Stimulated activated CD4-positive, alpha-beta T cell treated with anti-CD3 and anti-CD28 coated beads, Interleukin-1b, Interleukin-23, amount 100 ng/mL, for 24 hours (primary cell): ENCODE measurements around the gene RGS6.

Experiments used
- DNase-seq, 4 experiments: peaks; one replicate each; pipeline ENCODE4 v3.0.0-alpha.2; 2020; ENCODE audit warnings: low read depth in 4 of 4, low spot score in 1 of 4

Gene RGS6

GRCh38 chr14:71943695-71944018, 11.4 kb downstream of the RGS6 start:
- DNase-seq = no peak

- no peak for DNase-seq
These were observed 15.8 kb downstream of the RGS6 start for GRCh38 chr14:71947947-71948500.

GRCh38 chr14:71952381-71953363, 20.4 kb downstream of the RGS6 start:
- DNase-seq = no peak

- no peak for DNase-seq
These were observed 24.8 kb downstream of the RGS6 start for GRCh38 chr14:71956920-71957563.

- DNase-seq = no peak
These were observed 26.8 kb downstream of the RGS6 start for GRCh38 chr14:71959055-71959454.

GRCh38 chr14:71960494-71961353, 28.5 kb downstream of the RGS6 start:
- no peak for DNase-seq

- no peak for DNase-seq
These were observed 29.7 kb downstream of the RGS6 start for GRCh38 chr14:71961972-71962371.

GRCh38 chr14:71964716-71965115, 32.5 kb downstream of the RGS6 start:
- DNase-seq = no peak

- DNase-seq = no peak
These were observed 34.3 kb downstream of the RGS6 start for GRCh38 chr14:71966528-71966927.

- DNase-seq = no peak
These were observed 35.5 kb downstream of the RGS6 start for GRCh38 chr14:71967704-71968103.

- DNase-seq = no peak
These were observed 38.0 kb downstream of the RGS6 start for GRCh38 chr14:71970272-71970671.

- no peak for DNase-seq
These were observed 53.4 kb downstream of the RGS6 start for GRCh38 chr14:71985538-71986189.

- no peak for DNase-seq
These were observed 56.2 kb downstream of the RGS6 start for GRCh38 chr14:71988476-71988875.

GRCh38 chr14:71988939-71989338, 56.7 kb downstream of the RGS6 start:
- no peak for DNase-seq

- no peak for DNase-seq
These were observed 62.2 kb downstream of the RGS6 start for GRCh38 chr14:71994416-71994815.

- DNase-seq = no peak
These were observed 63.5 kb downstream of the RGS6 start for GRCh38 chr14:71995741-71996140.

- no peak for DNase-seq
These were observed 64.4 kb downstream of the RGS6 start for GRCh38 chr14:71996610-71997009.

- no peak for DNase-seq
These were observed 68.7 kb downstream of the RGS6 start for GRCh38 chr14:72000907-72001306.

- no peak for DNase-seq
These were observed 70.5 kb downstream of the RGS6 start for GRCh38 chr14:72002731-72003130.

GRCh38 chr14:72008666-72009065, 76.4 kb downstream of the RGS6 start:
- DNase-seq = no peak

GRCh38 chr14:72010474-72010873, 78.2 kb downstream of the RGS6 start:
- DNase-seq = no peak
